D721Med (cell line): ENCODE measurements around the gene GTF2H3.

Experiments used
- DNase-seq: peaks from one replicate; pipeline ENCODE4 v3.0.0; 2011; ENCODE audit warnings: low spot score; ENCODE audit not compliant: insufficient read length
- FAIRE-seq: peaks from 2 replicates; lab custom pipeline; 2011; peaks lifted over from hg19 to GRCh38; lab: Jason Lieb, UNC
- CTCF ChIP-seq: IDR thresholded peaks from 2 replicates; pipeline ENCODE4 v1.5.1; 2012; ENCODE audit warnings: mild to moderate bottlenecking, control low read depth; ENCODE audit not compliant: insufficient read depth; ENCODE audit errors: missing control alignments

The GTF2H3 gene

GRCh38 chr12:123645380-123645779 lies 11.8 kb downstream of the GTF2H3 start:
- FAIRE-seq: no peak
- no peak for TF ChIP-seq CTCF
- no peak for DNase-seq

- no peak for TF ChIP-seq CTCF
- FAIRE-seq (no peak), DNase-seq (no peak)
Observed at GRCh38 chr12:123645878-123646277, 12.2 kb downstream of the GTF2H3 start.

GRCh38 chr12:123648401-123648800 lies 14.8 kb downstream of the GTF2H3 start:
- no peak for TF ChIP-seq CTCF
- no peak for FAIRE-seq
- no peak for DNase-seq

GRCh38 chr12:123654129-123654701 lies 20.6 kb downstream of the GTF2H3 start:
- DNase-seq (no peak), FAIRE-seq (no peak)
- TF ChIP-seq CTCF: no peak

- FAIRE-seq (no peak), DNase-seq (no peak)
- TF ChIP-seq CTCF: no peak
Observed at GRCh38 chr12:123655420-123655819, 21.8 kb downstream of the GTF2H3 start.

- no peak for DNase-seq
- TF ChIP-seq CTCF: no peak
- FAIRE-seq: no peak
Observed at GRCh38 chr12:123656392-123656791, 22.8 kb downstream of the GTF2H3 start.

GRCh38 chr12:123657211-123657610 lies 23.6 kb downstream of the GTF2H3 start:
- FAIRE-seq: no peak

More at GRCh38 chr12:123657211-123657610, 23.6 kb downstream of the GTF2H3 start:
- TF ChIP-seq CTCF: no peak
- DNase-seq: no peak
